C4-2B (cell line): Measurements from ENCODE around the gene SRCIN1.
"Not testable (repeated sequence)": the region's sequence is repeated elsewhere in the genome, so short reads cannot be mapped to it uniquely, and the experiment has no call there.

Experiments
- H3K27ac ChIP-seq: fragments of 450-650 bp; 2 replicates; pipeline ENCODE4 v1.5.1; 2017
- ZFX ChIP-seq: fragments of 450-650 bp; IDR thresholded peaks from 2 replicates; pipeline ENCODE4 v1.6.1; 2017
- TF ChIP-seq, protein P1 (sequence below): fragments of 450-650 bp; conservative IDR thresholded peaks from 2 replicates; pipeline ENCODE4 v1.5.1; 2017; ENCODE audit warnings: mild to moderate bottlenecking

Gene SRCIN1

GRCh38 chr17:38605841-38606645 is at the start of gene SRCIN1:
Gene SRCIN1, minus strand, starts transcription at chr17:38605952. Its CDS starts 247 bp downstream, at chr17:38605705.
- H3K27ac ChIP-seq, result peak within 1 kb of the TSS; percentile 93
- TF ChIP-seq, protein P1, sequence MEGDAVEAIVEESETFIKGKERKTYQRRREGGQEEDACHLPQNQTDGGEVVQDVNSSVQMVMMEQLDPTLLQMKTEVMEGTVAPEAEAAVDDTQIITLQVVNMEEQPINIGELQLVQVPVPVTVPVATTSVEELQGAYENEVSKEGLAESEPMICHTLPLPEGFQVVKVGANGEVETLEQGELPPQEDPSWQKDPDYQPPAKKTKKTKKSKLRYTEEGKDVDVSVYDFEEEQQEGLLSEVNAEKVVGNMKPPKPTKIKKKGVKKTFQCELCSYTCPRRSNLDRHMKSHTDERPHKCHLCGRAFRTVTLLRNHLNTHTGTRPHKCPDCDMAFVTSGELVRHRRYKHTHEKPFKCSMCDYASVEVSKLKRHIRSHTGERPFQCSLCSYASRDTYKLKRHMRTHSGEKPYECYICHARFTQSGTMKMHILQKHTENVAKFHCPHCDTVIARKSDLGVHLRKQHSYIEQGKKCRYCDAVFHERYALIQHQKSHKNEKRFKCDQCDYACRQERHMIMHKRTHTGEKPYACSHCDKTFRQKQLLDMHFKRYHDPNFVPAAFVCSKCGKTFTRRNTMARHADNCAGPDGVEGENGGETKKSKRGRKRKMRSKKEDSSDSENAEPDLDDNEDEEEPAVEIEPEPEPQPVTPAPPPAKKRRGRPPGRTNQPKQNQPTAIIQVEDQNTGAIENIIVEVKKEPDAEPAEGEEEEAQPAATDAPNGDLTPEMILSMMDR, result peak; percentile 100
- TF ChIP-seq ZFX, result no peak

DNA sequence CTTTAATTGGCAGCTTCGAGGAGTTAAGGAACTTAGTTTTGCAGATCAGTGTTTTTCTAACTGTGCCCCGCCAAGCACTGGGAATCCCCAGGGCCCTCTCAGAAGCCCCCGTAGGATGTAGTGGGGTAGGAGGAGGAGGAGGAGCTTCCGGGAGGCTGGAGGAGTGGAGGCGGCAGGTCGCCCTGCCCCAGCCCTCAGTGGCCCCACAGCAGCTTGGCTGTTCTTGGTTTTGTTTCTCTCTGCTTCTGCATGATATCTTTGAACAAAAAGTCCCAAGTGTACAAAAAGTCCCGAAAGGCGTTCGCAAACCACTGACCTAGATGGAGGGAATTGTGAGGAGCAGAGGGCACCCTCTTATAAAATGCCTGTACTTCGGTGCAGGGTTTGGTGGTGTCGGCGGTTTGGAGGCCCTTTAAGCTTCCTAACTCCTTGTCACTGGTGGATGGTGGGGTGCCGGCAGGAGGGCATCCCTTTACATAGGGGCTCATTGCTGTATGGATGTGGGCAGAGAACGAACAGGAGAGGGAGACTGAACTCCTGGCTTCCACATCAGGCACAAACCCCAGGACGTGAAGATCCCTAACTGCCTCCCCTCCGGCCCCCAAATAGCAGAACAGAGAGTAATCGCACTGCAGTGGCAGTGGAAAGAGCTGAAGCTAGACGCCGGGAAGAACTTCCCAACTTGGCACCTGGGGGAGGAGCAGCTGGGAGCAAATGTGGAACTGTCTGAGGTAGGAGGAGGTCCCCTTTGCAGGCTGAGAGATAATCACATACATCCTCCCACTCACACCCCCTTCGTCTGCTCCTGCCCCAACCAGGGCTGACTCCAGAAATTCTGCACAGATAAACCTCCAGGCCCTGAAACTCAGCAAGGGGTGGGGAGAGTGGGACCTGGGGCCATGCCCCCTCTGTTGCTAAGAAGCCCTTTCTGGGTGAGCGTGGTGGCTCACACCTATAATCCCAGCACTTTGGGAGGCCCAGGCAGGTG is 49.0 kb upstream of the SRCIN1 start:
- H3K27ac ChIP-seq, result no peak overlapping the region
- TF ChIP-seq ZFX, result no peak
- TF ChIP-seq, protein P1, result no peak

DNA sequence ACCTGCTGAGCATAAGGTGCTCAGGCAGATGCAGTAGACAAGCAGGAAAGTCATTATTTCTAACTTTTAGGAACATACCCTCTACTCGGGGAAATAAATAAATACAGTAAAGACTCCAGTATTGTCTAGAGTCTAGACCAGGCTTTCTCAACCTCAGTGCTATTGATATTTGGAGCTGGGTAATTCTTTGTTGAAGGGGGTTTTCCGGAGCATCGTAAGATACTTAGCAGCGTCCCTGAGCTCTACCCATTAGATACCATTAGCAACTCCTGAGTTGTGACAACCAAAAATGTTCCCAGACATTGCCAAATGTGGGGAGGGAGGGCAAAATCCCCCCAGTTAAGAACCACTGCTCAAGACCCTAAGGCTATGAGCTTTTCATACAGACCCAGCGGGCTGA is 47.9 kb upstream of the SRCIN1 start:
- no peak overlapping the region for H3K27ac ChIP-seq
- no peak for TF ChIP-seq ZFX
- TF ChIP-seq, protein P1, result no peak

- no peak overlapping the region for H3K27ac ChIP-seq
- no peak for TF ChIP-seq ZFX
- TF ChIP-seq, protein P1, result no peak
Observed at GRCh38 chr17:38653230-38653629, 47.5 kb upstream of the SRCIN1 start.

GRCh38 chr17:38650653-38651173 is 45.0 kb upstream of the SRCIN1 start:
- not testable (repeated sequence) for H3K27ac ChIP-seq

GRCh38 chr17:38637951-38638350 is 32.2 kb upstream of the SRCIN1 start:
- TF ChIP-seq ZFX, result no peak
- TF ChIP-seq, protein P1, result no peak
- no peak overlapping the region for H3K27ac ChIP-seq

- no peak overlapping the region for H3K27ac ChIP-seq
- TF ChIP-seq, protein P1, result no peak
- no peak for TF ChIP-seq ZFX
Observed at GRCh38 chr17:38636054-38636453, 30.3 kb upstream of the SRCIN1 start.
